Amygdala (tissue), 56 donors: Measurements from ENCODE around the gene SH3GLB2.
A peak's percentile ranks its signal among the peaks of the same experiment; 100 is the strongest.

Experiments used
- DNase-seq, 56 donors: peaks; one replicate each; lab custom pipeline; 2025; lab: John Stamatoyannopoulos, UW

The SH3GLB2 gene

GRCh38 chr9:129028192-129028966 lies at the start of gene SH3GLB2:
Gene SH3GLB2, minus strand, starts transcription at chr9:129028331. Its CDS starts 177 bp downstream, at chr9:129028154.
- DNase-seq = peak; percentile 66 to 100 (median 96)

DNA sequence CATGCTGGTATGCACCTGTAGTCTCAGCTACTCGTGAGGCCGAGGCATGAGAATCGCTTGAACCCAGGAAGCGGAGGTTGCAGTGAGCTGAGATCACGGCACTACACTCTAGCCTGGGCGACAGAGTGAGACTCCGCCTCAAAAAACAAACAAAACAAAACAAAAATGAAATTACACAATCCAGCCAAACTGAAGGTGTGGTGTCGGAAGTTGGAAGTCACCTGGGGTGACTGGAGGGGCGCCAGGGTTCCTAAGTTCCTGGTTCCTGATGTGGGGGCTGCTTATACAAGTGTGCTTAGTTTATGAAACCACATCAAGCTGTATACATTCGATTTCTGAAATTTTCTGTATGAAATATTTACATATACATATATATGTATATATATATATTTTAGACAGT lies 49.1 kb upstream of the SH3GLB2 start:
- DNase-seq = no peak

GRCh38 chr9:129076640-129077037 lies 48.5 kb upstream of the SH3GLB2 start:
- DNase-seq = no peak

GRCh38 chr9:129075996-129076639 lies 48.0 kb upstream of the SH3GLB2 start:
- DNase-seq = no peak

DNA sequence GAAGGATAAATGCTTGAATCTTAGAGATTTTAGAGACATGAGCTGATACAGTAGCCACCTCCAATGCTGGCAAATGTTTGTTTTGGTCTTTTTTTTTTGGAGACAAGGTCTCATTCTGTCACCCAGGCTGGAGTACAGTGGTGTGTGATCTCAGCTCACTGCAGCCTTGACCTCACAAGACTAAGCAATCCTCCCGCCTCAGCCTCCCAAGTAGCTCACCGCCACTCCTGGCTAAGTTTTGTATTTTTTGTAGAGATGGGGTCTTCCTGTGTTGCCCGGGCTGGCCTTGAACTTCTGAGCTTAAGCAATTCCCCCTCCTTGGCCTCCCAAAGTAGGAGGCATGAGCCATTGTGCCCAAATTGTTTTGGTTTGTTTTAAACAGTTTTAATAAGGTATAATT lies 46.0 kb upstream of the SH3GLB2 start:
- DNase-seq = no peak

DNA sequence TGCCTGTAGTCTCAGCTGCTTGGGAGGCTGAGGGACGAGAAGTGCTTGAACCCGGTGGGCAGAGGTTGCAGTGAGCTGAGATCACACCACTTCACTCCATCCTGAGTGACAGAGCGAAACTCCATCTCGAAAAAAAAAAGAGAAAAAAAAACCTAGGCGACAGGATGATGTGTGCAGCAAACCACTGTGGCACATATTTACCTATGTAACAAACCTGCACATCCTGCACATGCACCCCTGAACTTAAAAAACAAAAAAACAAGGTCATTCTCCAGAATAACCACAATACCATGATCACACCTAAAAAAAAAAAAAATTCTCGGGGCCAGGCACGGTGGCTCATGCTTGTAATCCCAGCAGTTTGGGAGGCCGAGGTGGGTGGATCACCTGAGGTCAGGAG lies 45.3 kb upstream of the SH3GLB2 start:
- no peak for DNase-seq

DNA sequence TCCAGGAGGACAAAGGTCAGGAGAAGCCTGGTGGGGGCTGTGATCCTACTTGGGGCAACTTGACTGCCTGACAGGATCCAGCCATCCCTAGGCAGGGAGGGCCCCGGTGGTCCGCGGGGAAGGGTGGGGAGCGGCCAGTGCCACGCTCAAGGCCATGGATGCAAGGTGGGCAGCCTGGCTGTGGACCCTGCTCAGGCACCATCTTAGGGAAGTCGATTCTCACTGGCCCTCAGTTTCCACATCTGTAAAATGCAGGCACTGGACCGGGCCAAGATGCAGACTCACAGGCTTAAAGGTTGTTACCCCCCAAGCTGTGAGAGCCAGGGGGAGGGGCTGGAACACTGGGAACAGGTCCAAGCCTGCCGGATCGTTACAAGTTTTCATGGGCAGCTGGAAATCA lies 44.0 kb upstream of the SH3GLB2 start:
- DNase-seq = no peak

DNA sequence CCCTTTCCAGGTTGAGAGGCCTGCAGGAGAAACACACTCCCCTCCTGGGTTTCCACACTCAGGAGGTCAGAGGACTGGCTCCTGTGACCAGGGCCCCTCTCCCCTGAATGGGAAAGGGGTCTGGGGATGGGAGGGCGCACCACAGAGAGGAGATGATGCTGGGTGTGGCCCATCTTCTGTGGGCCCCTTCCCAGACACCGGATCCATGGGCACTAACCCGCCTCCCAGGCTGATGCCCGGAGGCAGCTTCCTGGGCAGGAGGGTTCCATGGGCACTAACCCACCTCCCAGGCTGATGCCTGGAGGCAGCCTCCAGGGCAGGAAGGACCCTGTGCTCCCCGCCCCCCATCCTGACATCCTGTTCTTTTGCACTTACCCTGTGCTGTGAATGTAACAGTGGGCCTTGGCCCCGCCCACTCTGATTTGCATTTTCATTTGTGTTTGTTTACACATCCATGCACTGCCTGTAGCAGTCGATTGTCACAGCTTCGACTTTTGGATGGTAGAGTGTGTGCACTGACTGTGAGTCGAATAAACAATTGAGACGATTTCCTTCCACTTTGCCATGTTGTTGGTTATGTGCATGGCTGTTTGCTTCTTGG lies 43.5 kb upstream of the SH3GLB2 start:
- peak in 3 of 56 donors; percentile 6 to 13 (median 12) for DNase-seq

DNA sequence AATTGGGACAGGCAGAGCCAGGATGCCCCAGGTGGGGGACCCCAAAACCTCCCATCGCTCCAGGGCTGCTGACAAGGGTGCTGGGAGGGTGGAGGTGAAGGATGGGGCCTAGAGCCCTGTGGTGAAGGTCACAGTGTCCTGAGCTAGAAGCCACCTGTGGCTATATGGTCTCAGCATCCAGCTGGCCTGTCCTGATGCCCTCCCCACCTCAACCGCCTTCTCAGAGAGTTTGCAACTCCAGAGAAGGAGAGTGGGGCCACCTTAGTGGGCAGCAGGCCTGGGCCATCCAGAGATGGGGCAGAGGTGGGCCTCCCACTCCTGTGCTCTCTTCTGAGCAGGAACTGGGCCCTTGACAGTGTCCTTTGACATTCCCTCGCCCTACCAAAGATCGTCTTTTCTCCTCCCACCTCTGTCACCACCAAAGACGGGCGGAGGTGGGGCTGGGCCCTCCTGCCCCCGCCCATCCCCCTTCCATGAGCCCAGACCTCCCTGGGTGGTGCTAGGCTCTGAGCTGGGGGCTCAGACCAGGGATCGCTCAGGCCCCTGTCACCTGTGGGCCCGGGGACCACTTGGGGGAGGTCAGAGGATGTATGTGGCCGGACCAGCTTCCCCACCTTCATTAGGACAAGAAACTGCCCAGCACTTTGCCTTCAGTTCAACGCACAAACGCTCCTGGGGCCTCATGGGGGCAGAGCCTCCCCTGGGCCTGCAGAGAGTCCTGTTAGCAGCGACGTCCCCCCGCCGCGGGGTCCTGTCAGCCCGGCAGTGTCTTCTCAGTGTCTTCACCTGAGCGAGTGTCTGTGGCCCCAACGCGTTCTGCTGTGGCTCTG lies 42.8 kb upstream of the SH3GLB2 start:
- DNase-seq = no peak

DNA sequence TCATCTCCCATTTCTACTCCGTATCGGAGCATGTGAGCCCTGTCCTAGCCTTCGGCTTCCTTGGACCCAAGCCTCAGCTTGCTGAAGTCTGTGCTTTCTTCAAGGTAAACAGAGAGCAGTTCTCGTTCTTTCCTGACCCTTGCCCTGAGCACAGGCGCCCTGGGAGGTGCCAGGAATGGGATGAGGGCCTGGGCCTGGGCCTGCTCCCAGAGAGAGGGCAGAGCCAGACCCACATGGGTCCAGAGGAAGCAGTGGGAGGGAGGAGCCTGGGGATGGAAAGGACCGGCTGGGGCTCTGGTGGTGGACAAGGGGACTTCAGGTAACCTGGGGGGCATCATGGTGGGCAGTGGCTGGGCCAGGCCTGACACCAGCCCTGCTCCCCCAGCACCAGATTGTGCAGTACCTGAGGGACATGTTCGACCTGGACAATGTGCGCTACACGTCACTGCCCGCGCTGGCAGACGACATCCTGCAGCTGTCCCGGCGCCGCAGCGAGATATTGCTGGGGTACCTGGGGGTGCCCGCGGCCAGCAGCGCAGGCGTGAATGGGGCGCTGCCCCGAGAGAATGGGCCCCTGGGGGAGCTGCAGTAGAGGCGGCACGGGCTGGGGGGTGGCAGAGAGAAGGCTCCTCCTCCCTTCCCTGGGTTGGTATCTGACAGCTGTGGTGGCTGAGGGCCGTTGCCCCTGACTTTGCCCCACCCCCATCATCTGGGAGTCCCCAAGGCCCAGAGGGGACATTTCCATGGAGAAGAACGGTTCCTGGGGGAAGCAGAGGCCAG lies 41.9 kb upstream of the SH3GLB2 start:
- DNase-seq = peak in 1 of 56 donors; percentile 1

- peak in 40 of 56 donors; percentile 0 to 70 (median 24) for DNase-seq
Observed at GRCh38 chr9:129068990-129069861, 41.1 kb upstream of the SH3GLB2 start.

DNA sequence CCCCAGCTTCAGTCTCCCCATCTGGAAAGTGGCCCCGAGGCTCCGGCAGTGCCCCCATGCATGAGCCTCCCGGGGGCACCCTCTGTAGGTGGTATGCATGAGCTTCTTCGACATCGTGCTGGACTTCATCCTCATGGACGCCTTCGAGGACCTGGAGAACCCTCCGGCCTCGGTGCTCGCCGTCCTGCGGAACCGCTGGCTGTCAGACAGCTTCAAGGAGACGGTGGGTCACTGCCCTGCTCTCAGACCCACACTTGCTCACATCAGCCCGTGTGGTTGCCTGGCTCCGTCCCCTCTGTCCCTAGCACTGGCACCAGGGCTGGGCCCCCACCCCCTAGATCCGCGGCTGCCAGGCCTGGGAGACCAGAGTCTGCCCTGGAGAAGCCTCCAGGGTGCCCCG lies 40.0 kb upstream of the SH3GLB2 start:
- no peak for DNase-seq

GRCh38 chr9:129064499-129064908 lies 36.4 kb upstream of the SH3GLB2 start:
- no peak for DNase-seq

GRCh38 chr9:129063061-129063460 lies 34.9 kb upstream of the SH3GLB2 start:
- no peak for DNase-seq

- no peak for DNase-seq
Observed at GRCh38 chr9:129060991-129061390, 32.9 kb upstream of the SH3GLB2 start.

- no peak for DNase-seq
Observed at GRCh38 chr9:129059796-129060785, 32.0 kb upstream of the SH3GLB2 start.

- no peak for DNase-seq
Observed at GRCh38 chr9:129058965-129059795, 31.0 kb upstream of the SH3GLB2 start.
